GM10847 (cell line): Measurements from ENCODE around the gene SH2B2.

Experiments
- POLR2A ChIP-seq: IDR thresholded peaks from 2 replicates; pipeline ENCODE4 v1.6.1; 2011; ENCODE audit not compliant: insufficient read length; ENCODE audit errors: extremely low read depth

The SH2B2 gene

DNA sequence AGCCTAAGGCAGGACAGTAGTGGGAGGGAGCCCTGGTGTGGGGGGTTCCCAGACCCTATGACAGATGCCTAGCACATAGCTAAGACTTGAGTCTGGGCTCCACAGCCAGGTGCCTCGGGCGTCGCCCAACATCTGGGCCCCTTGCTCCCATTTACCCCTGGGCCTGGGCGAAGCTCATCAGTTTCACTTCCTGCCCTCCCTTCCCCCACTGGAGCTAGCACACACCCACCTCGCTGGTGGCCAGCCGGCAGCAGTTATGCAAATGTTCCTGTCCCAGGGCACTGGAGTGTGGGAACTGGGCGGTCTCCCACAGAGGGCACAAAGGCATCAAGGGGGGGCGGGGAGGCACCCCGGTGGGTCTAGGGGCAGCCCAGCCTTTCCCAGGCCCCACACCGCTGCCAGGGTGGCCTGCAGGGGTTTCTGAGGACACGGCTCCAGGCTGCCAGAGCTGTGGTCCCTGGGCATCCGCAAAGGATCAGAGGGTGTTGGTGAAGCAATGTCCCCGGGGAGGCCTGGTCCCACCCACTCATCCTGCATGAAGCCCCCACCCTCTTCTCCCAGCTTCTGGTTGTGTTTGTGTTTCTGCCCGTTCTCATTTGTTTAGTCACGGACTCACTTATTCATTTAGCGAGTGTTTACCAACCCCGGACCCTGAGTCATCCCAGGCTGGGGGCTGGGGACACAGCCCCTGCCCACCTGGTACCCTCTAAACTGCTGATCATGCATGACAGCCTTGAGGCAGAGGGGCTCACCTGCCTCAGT, 20.4 kb downstream of the SH2B2 start:
- TF ChIP-seq POLR2A = peak; percentile 41

DNA sequence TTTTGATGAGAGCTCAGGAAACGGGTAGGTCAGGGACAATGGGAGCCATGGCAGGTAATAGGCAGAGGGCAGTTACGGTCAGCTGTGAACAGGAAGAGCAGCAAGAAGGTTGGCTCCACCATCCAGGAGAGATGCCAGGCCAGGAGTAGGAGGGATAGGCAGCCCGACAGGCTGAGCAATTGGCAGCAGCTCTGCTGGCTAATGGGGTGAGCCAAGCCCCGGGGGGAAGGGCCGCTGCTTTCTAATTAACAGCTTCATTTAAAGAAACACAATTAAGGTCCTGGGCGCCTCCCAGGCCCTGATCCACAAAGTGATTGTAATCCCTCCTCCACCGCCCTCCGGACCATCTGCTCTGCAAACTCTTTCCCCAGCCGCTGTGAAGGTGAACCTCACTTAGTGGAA, 23.7 kb downstream of the SH2B2 start:
- no peak for TF ChIP-seq POLR2A

DNA sequence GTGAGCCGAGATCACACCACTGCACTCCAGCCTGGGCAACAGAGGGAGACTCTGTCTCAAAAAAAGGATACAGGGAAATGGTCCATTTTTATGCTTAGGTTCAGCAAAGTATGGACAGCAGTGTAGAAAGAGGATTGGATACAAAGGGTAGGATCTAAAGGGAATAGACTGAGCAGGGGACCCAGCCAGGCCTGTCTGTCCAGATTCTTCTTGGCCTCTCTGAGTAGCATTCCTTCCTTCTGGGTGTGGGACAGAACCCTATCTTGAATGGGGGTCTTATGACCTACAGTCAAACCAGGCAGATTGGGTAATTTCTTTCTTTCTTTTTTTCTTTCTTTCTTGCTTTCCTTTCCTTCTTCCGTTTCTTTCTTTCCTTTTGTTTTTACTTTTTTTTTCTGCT, 25.6 kb downstream of the SH2B2 start:
- TF ChIP-seq POLR2A = no peak

DNA sequence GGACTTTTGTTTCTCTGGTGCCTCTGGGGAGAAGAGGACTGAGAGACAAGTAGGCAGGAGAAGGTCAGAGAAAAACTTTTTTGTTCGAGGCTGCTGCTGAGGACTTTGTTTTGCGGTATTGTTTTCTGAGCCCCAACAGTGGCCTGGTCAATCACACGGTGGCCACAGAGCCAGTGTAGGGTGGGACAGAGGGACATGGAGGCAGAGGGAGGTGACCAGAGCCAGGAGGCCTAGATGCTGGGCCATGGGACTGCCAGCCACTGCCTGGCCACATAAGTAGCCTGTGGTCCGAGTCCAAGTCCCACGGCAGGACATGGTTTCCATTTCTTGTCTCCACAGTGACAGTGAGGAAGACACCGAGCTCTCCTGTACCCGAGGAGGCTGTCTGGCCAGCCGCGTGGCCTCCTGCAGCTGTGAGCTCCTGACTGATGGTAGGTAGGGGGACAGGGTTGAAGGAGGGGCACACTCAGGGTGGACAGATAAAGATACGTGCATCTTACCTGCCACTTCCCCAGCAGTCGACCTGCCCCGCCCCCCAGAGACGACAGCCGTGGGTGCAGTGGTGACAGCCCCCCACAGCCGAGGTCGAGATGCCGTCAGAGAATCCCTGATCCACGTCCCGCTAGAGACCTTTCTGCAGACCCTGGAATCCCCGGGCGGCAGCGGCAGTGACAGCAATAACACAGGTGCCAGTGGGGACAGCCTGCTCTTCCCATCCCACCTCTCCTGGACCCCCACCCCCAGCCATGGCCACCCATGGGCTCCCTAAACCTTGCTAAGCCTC, 27.5 kb downstream of the SH2B2 start:
- TF ChIP-seq POLR2A = no peak

DNA sequence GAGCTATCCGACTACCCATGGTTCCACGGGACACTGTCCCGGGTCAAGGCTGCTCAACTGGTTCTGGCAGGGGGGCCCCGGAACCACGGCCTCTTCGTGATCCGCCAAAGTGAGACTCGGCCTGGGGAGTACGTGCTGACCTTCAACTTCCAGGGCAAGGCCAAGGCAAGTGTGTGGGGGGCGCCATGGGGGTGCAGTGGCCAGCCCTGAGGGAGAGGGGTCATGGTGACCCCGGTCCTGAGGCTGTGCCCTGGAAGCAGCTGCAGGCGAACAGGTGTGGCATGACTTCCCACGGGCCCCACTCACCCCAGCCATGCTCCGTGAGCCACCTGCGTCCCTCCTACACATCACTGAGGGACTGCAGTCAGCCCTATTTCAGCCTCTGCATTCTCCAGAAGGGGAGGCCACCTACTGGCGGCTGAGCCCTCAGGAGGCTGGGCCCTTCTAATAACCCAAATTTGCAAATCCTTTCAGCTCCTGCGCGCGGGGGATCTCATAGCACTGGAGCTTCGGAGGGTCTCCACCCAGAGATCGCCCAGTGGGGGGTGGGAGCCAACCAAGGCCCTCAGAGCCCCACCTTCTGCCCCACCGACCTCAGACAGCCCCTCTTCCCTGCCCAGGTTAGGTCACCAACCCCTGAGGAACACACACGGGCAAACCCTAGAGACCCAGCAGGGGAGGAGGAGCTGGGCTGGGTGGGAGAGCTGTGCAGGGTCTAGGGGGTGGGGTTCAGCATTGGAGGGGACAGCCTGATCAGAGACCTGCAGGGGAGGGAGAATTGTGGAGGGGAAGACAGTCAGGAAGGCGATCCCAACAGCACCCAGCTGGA, 30.8 kb downstream of the SH2B2 start:
- no peak for TF ChIP-seq POLR2A

DNA sequence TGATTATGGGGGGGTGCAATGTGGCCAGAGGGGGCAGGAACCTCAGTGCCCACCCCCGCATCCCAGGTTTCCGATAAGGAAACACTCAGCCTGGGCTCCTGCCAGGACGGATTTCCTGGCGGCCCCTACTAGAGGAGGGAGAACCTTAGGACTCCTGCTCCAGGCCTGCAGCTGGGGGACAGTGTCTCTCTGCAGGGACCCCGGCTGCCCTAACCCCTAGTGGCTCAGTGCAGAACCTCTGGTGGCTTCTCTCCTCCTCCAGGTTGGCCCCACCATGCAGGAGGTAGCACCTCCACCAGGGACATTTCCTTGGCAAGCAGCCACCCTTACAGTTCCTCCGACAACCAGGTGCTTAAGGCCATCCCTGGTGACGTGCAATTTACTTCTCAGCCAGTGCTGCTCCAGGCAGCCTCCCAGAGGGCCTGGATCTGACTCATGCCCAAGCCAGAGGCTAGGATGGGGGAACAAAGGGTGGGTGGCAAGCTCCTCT, 31.9 kb downstream of the SH2B2 start:
- no peak for TF ChIP-seq POLR2A

DNA sequence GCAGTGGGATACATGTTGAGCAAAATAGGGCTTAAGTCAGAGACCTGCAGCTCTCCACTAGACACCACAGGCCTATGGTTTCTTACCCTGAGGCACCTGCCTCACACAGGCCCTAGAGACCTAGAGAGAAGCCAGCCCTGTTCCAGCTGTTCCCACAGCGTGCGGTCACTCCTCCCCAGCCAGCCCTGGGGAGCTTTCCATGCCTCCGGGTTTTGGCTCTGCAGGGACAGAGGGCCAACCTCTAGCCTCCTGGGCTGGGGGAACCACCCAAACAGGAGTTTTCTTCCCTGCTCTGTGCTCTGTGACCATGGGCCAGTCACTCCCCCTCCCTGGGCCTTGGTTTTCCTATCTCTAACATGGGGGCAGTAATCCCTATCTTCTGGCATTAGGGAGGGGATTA, 33.0 kb downstream of the SH2B2 start:
- TF ChIP-seq POLR2A = no peak

DNA sequence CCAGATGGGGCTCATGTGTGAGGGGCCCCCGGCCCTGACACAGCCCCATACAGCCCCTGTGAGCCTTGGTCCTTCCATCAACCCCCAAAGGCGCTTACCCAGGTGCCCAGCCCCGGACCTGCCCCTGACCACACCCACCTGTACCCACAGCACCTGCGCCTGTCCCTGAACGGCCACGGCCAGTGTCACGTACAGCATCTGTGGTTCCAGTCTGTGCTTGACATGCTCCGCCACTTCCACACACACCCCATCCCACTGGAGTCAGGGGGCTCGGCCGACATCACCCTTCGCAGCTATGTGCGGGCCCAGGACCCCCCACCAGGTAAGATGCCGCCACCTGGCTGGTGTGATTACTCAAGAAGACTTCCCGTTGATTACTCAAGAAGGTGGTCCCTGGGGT, 33.5 kb downstream of the SH2B2 start:
- TF ChIP-seq POLR2A = no peak

DNA sequence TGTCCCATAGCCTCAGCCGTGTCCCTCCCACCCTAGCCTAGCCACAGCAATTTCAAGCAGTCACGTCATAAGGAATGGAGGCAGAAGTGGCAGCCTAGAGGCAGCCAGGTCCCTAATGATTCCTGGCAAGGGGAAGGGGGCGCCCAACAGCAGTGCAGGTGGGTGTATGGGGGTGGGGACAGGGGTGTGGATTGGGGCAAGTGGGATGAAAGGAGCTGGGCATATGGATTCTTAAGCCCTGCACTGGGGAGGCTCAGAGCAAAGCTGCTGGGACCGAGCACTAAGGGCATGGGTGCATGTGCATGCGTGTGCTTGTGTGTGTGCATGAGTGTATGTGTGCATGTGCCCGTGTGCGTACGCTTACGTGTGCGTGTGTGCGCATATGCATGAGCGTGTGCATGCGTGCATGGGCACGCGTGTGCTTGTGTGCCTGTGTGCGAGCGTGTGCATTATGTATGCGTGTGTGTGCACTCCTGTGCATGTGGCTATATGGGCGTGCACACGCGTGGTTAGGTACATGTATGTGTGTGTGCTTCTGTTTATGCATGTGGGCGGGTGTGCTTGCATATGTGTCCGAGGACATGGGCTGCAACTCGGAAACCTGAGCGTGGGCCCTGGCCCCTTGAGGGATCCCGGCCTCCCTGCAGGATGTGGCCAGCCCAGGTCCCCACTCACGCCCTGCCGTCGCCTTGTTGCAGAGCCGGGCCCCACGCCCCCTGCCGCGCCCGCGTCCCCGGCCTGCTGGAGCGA, 34.1 kb downstream of the SH2B2 start:
- no peak for TF ChIP-seq POLR2A

DNA sequence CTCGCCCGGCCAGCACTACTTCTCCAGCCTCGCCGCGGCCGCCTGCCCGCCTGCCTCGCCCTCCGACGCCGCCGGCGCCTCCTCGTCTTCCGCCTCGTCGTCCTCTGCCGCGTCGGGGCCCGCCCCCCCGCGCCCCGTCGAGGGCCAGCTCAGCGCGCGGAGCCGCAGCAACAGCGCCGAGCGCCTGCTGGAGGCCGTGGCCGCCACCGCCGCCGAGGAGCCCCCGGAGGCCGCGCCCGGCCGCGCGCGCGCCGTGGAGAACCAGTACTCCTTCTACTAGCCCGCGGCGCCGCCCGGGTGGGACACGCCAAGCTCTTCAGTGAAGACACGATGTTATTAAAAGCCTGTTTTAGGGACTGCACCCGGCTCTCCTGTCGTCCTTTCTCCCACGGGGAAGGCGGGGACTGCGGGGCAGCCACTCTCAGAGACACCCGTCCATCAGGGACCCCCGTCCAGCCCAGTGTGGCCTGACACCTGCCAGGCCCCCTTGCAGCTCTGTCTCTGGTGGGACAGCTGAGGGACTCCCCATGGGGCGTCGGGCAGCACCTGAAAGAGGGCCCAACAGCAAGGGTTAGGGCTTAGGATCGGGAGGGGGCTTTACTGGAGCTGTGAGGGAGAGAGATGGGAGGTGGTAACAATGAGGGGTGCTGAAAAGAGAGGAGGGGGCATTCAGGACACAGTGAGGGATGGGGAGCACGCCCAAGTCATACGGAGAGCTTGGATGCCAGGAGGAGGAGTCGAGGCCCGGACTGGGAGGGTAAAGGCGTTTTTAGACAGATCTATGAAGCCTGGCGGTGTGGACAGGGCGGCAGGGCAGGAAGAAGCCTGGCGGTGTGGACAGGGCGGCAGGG, 34.9 kb downstream of the SH2B2 start:
- no peak for TF ChIP-seq POLR2A

DNA sequence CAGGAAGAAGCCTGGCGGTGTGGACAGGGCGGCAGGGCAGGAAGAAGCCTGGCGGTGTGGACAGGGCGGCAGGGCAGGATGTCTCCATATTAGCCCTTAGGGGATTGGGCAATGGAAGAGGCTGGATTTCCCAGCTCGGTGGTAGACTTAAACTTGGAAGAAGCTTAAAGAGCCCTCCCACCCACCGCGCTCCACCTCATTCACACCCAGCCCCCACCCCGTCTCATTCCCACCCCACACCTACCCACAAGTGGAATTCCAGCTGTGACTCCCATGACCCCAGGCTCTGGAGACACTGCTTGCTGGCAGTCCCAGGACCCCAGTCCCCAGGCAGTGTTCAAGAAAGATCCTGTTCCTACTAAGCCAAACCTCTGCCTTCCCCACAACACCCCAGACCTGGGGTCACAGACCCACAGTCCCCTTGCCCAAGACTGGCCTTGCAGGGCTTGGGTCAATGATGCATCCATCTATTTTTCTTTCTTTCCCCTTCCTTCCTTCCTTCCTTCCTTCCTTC, 35.6 kb downstream of the SH2B2 start:
- TF ChIP-seq POLR2A = no peak

DNA sequence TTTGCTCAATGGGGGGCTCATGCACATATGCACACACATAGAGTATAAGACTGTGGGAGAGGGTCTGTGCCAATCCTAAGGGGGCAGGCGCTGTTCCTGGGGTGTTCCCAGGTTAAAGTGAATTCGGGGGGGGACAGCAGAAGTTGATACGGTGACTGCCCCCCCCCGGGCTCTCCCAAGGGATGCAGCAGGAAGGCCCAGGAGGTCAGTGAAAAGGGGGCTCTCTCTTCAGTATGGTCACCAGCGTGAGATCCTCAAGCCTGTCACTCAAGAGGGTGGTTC, 37.2 kb downstream of the SH2B2 start:
- TF ChIP-seq POLR2A = no peak

DNA sequence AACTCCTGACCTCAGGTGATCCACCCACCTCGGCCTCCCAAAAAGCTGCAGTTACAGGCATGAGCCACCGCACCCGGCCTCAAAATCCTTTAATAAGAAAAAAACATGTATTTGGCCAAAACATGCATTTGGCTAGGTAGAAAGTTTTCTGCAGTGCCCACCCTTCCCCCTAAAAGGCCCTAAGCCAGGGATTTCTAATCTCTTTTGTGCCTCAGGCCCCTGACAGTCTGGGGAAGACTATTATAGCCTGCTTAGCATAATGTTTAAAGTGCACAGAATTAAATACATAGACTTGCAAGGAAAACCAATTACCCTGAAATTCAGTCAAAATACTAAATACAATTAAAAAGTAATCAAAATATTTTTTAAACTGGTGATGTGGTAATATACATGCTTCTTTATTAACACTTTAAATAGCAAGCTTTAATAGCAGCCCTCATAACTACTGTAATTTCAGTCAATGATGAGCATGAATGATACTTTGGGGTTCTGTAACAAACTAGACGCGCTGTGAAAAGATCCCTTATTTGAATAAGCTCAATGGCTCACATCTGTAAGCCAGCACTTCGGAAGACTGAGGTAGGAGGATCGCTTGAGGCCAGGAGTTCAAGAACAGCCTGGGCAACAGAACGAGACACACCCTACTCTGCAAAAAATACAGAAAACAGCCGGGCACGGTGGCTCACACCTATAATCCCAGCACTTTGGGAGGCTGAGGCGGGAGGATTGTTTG, 39.7 kb downstream of the SH2B2 start:
- TF ChIP-seq POLR2A = no peak
